NCI-H1048 (cell line): ENCODE data around the gene PLTP.

ENCODE experiments used
- DNase-seq: peaks from one replicate; lab custom pipeline; 2025; lab: John Stamatoyannopoulos, UW

Gene PLTP

GRCh38 chr20:45873409-45874103, 38.4 kb downstream of the PLTP start:
- no peak for DNase-seq

GRCh38 chr20:45872626-45873025, 39.3 kb downstream of the PLTP start:
- no peak for DNase-seq

- DNase-seq: no peak
Observed at GRCh38 chr20:45867819-45868176, 44.2 kb downstream of the PLTP start.

- no peak for DNase-seq
Observed at GRCh38 chr20:45867136-45867818, 44.7 kb downstream of the PLTP start.

- no peak for DNase-seq
Observed at GRCh38 chr20:45866454-45866853, 45.5 kb downstream of the PLTP start.

- no peak for DNase-seq
Observed at GRCh38 chr20:45863543-45864470, 48.1 kb downstream of the PLTP start.

- no peak for DNase-seq
Observed at GRCh38 chr20:45861221-45862075, 50.5 kb downstream of the PLTP start.

GRCh38 chr20:45860560-45861220, 51.3 kb downstream of the PLTP start:
- DNase-seq: no peak

- DNase-seq: no peak
Observed at GRCh38 chr20:45859916-45860315, 52.0 kb downstream of the PLTP start.

GRCh38 chr20:45857882-45858216, 54.1 kb downstream of the PLTP start:
- no peak for DNase-seq

GRCh38 chr20:45857114-45857881, 54.7 kb downstream of the PLTP start, which contains the start of the genes ACOT8 and ZSWIM3:
TSS of gene ACOT8 (minus strand) at chr20:45857392. CDS start at chr20:45857315, 77 bp downstream.
TSS of gene ZSWIM3 (plus strand) at chr20:45857614. CDS start at chr20:45857826, 212 bp downstream.
- peak; percentile 94 for DNase-seq

GRCh38 chr20:45853484-45853883, 58.5 kb downstream of the PLTP start:
- no peak for DNase-seq

GRCh38 chr20:45852326-45852725, 59.6 kb downstream of the PLTP start:
- no peak for DNase-seq

- no peak for DNase-seq
Observed at GRCh38 chr20:45851501-45851900, 60.5 kb downstream of the PLTP start.

- no peak for DNase-seq
Observed at GRCh38 chr20:45850926-45851325, 61.0 kb downstream of the PLTP start.

- DNase-seq: no peak
Observed at GRCh38 chr20:45850238-45850637, 61.7 kb downstream of the PLTP start.

GRCh38 chr20:45848969-45849582, 62.9 kb downstream of the PLTP start:
- DNase-seq: no peak
